CD14-positive monocyte (primary cell): ENCODE results near the gene ADCY1. TPM values are rescaled to one million over a fixed set of nuclear protein-coding genes. Genes with fewer than 3 reads are reported as not detected.

ENCODE experiments used
- DNase-seq, 3 donors: peaks; one replicate each; pipeline ENCODE4 v3.0.0-alpha.2; 2011 to 2022
- H2AFZ ChIP-seq: 2 replicates; pipeline ENCODE4 v1.6.0; 2012; ENCODE audit warnings: mild to moderate bottlenecking, low read depth, low read length, inconsistent platforms; ENCODE audit not compliant: insufficient read depth, poor library complexity, severe bottlenecking
- H3K27ac ChIP-seq, 2 donors: 1 replicate in 1 of 2; 2 replicates in 1 of 2; pipeline ENCODE4 v1.5.1; 2012 to 2013; ENCODE audit warnings: low read length in 2 of 2, control low read depth in 1 of 2, inconsistent platforms in 1 of 2, low read depth in 1 of 2, mild to moderate bottlenecking in 1 of 2
- H3K27me3 ChIP-seq, 2 donors: one replicate each; pipeline versions ENCODE4 v1.6.0 to v1.6.1; 2011 to 2013; ENCODE audit warnings: low read length in 2 of 2; ENCODE audit not compliant: control insufficient read depth in 2 of 2, insufficient read depth in 2 of 2
- H3K36me3 ChIP-seq, 2 donors: replicated peaks in 1 of 2; 1 replicate in 1 of 2; 2 replicates in 1 of 2; pipeline versions ENCODE4 v1.5.1 to v1.6.1; 2012 to 2013; ENCODE audit warnings: low read length in 2 of 2, control low read depth in 1 of 2, inconsistent platforms in 1 of 2, mild to moderate bottlenecking in 1 of 2; ENCODE audit not compliant: insufficient read depth in 2 of 2, control insufficient read depth in 1 of 2
- H3K4me1 ChIP-seq, 2 donors: 1 replicate in 1 of 2; 2 replicates in 1 of 2; pipeline versions ENCODE4 v1.5.1 to v1.6.1; 2012 to 2013; ENCODE audit warnings: low read length in 2 of 2, control low read depth in 1 of 2, inconsistent platforms in 1 of 2, mild to moderate bottlenecking in 1 of 2, moderate library complexity in 1 of 2; ENCODE audit not compliant: insufficient read depth in 2 of 2, control insufficient read depth in 1 of 2
- H3K4me2 ChIP-seq: replicated peaks from 2 replicates; pipeline ENCODE3; 2012; ENCODE audit warnings: low read length, moderate library complexity, mild to moderate bottlenecking; ENCODE audit not compliant: poor library complexity, severe bottlenecking; ENCODE audit errors: extremely low read depth
- H3K4me3 ChIP-seq, 3 experiments: fragments of 200-600 bp in 1 of 3; sonication (generic) in 1 of 3; replicated peaks in 1 of 3; 1 replicate in 2 of 3; 2 replicates in 1 of 3; pipeline ENCODE4 v1.5.1; 2011 to 2013; ENCODE audit warnings: low read length in 3 of 3, mild to moderate bottlenecking in 3 of 3, control low read depth in 2 of 3, low read depth in 2 of 3, inconsistent platforms in 1 of 3, moderate library complexity in 1 of 3
- H3K79me2 ChIP-seq: 2 replicates; pipeline ENCODE4 v1.6.0; 2012; ENCODE audit warnings: mild to moderate bottlenecking, control low read depth, inconsistent platforms, low read length, moderate library complexity; ENCODE audit not compliant: insufficient read depth
- H3K9ac ChIP-seq: 2 replicates; pipeline ENCODE4 v1.6.0; 2017; ENCODE audit warnings: low read length, mild to moderate bottlenecking; ENCODE audit not compliant: insufficient read depth, poor library complexity, severe bottlenecking
- H3K9me3 ChIP-seq, 2 donors: replicated peaks in 1 of 2; 1 replicate in 1 of 2; 2 replicates in 1 of 2; pipeline versions ENCODE4 v1.5.1 to v1.6.1; 2012 to 2013; ENCODE audit warnings: low read length in 2 of 2, control low read depth in 1 of 2; ENCODE audit not compliant: control insufficient read depth in 1 of 2, insufficient read depth in 1 of 2
- H4K20me1 ChIP-seq: 2 replicates; pipeline ENCODE4 v1.6.0; 2012; ENCODE audit warnings: mild to moderate bottlenecking, low read length, control low read depth, moderate library complexity; ENCODE audit not compliant: insufficient read depth
- H3K27ac Mint-ChIP-seq, 7 donors: one replicate each; pipeline ENCODE4 v1.8.0; 2020; ENCODE audit warnings: mild to moderate bottlenecking in 7 of 7, mixed read lengths in 7 of 7, moderate library complexity in 6 of 7, inconsistent platforms in 2 of 7
- H3K27me3 Mint-ChIP-seq, 3 donors: one replicate each; pipeline ENCODE4 v1.8.0; 2021 to 2022; ENCODE audit warnings: low read depth in 3 of 3, mild to moderate bottlenecking in 3 of 3, mixed read lengths in 3 of 3, moderate library complexity in 3 of 3, inconsistent platforms in 1 of 3
- H3K36me3 Mint-ChIP-seq, 2 donors: one replicate each; pipeline ENCODE4 v1.8.0; 2020; ENCODE audit warnings: mixed read lengths in 2 of 2, inconsistent platforms in 1 of 2, mild to moderate bottlenecking in 1 of 2
- H3K4me1 Mint-ChIP-seq: one replicate; pipeline ENCODE4 v1.8.0; 2020; ENCODE audit warnings: mild to moderate bottlenecking, mixed read lengths
- H3K4me3 Mint-ChIP-seq, 2 donors: one replicate each; pipeline ENCODE4 v1.8.0; 2020; ENCODE audit warnings: mild to moderate bottlenecking in 2 of 2, mixed read lengths in 2 of 2, moderate library complexity in 1 of 2
- H3K9me3 Mint-ChIP-seq, 7 donors: one replicate each; pipeline ENCODE4 v1.8.0; 2020 to 2022; ENCODE audit warnings: mixed read lengths in 7 of 7, mild to moderate bottlenecking in 6 of 7, moderate library complexity in 6 of 7, inconsistent platforms in 2 of 7
- CTCF ChIP-seq: fragments of 200-600 bp; IDR thresholded peaks from one replicate; pipeline ENCODE4 v1.8.0; 2022; ENCODE audit warnings: antibody characterized with exemption, mild to moderate bottlenecking
- WGBS: methylation state at CpG from one replicate; pipeline ENCODE4 v1.1.5; 2013; ENCODE audit warnings: missing lambda C conversion rate; ENCODE audit not compliant: insufficient coverage; 5-methylcytosine and 5-hydroxymethylcytosine counted together
- intact Hi-C, 2 donors: fragments of 100-400 bp; cut with micrococcal nuclease; formaldehyde crosslinking; loops; one replicate each; pipeline versions ENCODE4 v1.15.0 to v1.15.1; 2023
- polyA plus RNA-seq, 3 donors: library from polyadenylated mRNA; depleted of rRNA in 1 of 3; unstranded in 2 of 3; stranded (reverse) in 1 of 3; fragments of 300-500 nt in 2 of 3; fragments of >200 nt in 1 of 3; fragmentation: Illumina TruSeq in 2 of 3; gene quantifications; 1 replicate in 2 of 3; 2 replicates in 1 of 3; pipeline ENCODE4 v1.2.3, GENCODE V29; 2012 to 2021

Gene ADCY1
- polyA plus RNA-seq, 3 donors: 0.01 TPM; not detected in 2

- Mint-ChIP-seq H3K27ac (no peak overlapping the region), H3K36me3 (no peaks in the 10 kb centered on the region), H3K9me3 (peaks cover 0 to 7% (median 3%) of the 10 kb centered on the region in 7 donors), H3K27me3 (peaks cover 2 to 5% (median 4%) of the 10 kb centered on the region in 3 donors), H3K4me3 (no peak overlapping the region), H3K4me1 (no peaks in the 10 kb centered on the region)
- H3K4me2 ChIP-seq: no peak overlapping the region
- H3K4me1 ChIP-seq: no peaks in the 10 kb centered on the region
- H3K4me3 ChIP-seq: no peak overlapping the region
- no peak overlapping the region for H3K9ac ChIP-seq
- H3K36me3 ChIP-seq: no peaks in the 10 kb centered on the region
- no peak overlapping the region for H3K27ac ChIP-seq
- no peaks in the 10 kb centered on the region for H3K27me3 ChIP-seq
- intact Hi-C loops: no loop called here
- TF ChIP-seq CTCF: no peak
- H3K9me3 ChIP-seq: no peaks in the 10 kb centered on the region
- H3K79me2 ChIP-seq: no peaks in the 10 kb centered on the region
- WGBS: 91% methylated on average over 5 of the region's 8 CpGs
- H4K20me1 ChIP-seq: no peaks in the 10 kb centered on the region
- DNase-seq: no peak
- no peak overlapping the region for H2AFZ ChIP-seq
Measured at GRCh38 chr7:45627691-45628456, 53.7 kb downstream of the ADCY1 start.

GRCh38 chr7:45631569-45631968 is 57.4 kb downstream of the ADCY1 start:
- H3K27me3 Mint-ChIP-seq: peaks cover 2 to 9% (median 3%) of the 10 kb centered on the region in 3 donors
- H3K36me3 Mint-ChIP-seq: no peaks in the 10 kb centered on the region
- Histone ChIP-seq H3K27ac (no peak overlapping the region), H3K36me3 (no peaks in the 10 kb centered on the region), H2AFZ (no peak overlapping the region), H3K79me2 (no peaks in the 10 kb centered on the region), H3K4me2 (no peak overlapping the region), H4K20me1 (no peaks in the 10 kb centered on the region), H3K9me3 (no peaks in the 10 kb centered on the region), H3K27me3 (no peaks in the 10 kb centered on the region), H3K4me1 (no peaks in the 10 kb centered on the region), H3K4me3 (no peak overlapping the region), H3K9ac (no peak overlapping the region)
- no peaks in the 10 kb centered on the region for H3K4me1 Mint-ChIP-seq
- H3K9me3 Mint-ChIP-seq: peaks cover 0 to 10% (median 3%) of the 10 kb centered on the region in 7 donors
- H3K27ac Mint-ChIP-seq: no peak overlapping the region
- H3K4me3 Mint-ChIP-seq: no peak overlapping the region
- TF ChIP-seq CTCF: no peak
- no peak for DNase-seq
- WGBS: no CpG with 5 or more reads among the region's 1 CpG
- intact Hi-C loops: no loop called here
